Femur (tissue), 1 donor: ENCODE data around the gene MAPK10.

Source experiments
- DNase-seq: peaks from one replicate; pipeline ENCODE4 v3.0.0-alpha.2; 2017

MAPK10 gene

GRCh38 chr4:85956293-85956945 lies 403.4 kb downstream of the MAPK10 start:
- no peak for DNase-seq

- no peak for DNase-seq
Observed at GRCh38 chr4:85955620-85956292, 404.1 kb downstream of the MAPK10 start.

- no peak for DNase-seq
Observed at GRCh38 chr4:85953651-85954018, 406.2 kb downstream of the MAPK10 start.

- DNase-seq: no peak
Observed at GRCh38 chr4:85952972-85953650, 406.7 kb downstream of the MAPK10 start.

- no peak for DNase-seq
Observed at GRCh38 chr4:85952528-85952927, 407.3 kb downstream of the MAPK10 start.

- no peak for DNase-seq
Observed at GRCh38 chr4:85951099-85951498, 408.8 kb downstream of the MAPK10 start.

- DNase-seq: no peak
Observed at GRCh38 chr4:85946821-85947220, 413.0 kb downstream of the MAPK10 start.

GRCh38 chr4:85942107-85942506 lies 417.7 kb downstream of the MAPK10 start:
- no peak for DNase-seq

GRCh38 chr4:85940151-85940550 lies 419.7 kb downstream of the MAPK10 start:
- DNase-seq: no peak
